Coronary artery (tissue), 2 donors: ENCODE results near the gene GTF2A1.

Experiments used
- DNase-seq: peaks from one replicate; pipeline ENCODE4 v3.0.0-alpha.2; 2017; ENCODE audit warnings: low spot score
- H3K27ac ChIP-seq, 2 donors: fragments of 200-600 bp; sonication (generic); one replicate each; pipeline ENCODE4 v1.5.1; 2016 to 2019
- H3K4me3 ChIP-seq: fragments of 200-600 bp; sonication (generic); 2 replicates; pipeline ENCODE4 v1.5.1; 2016; ENCODE audit warnings: mild to moderate bottlenecking, moderate library complexity
- TF ChIP-seq, protein P1 (sequence below): fragments of 200-600 bp; sonication (generic); IDR thresholded peaks from one replicate; pipeline ENCODE4 v1.5.1; 2019; ENCODE audit warnings: antibody characterized with exemption

Gene GTF2A1

DNA sequence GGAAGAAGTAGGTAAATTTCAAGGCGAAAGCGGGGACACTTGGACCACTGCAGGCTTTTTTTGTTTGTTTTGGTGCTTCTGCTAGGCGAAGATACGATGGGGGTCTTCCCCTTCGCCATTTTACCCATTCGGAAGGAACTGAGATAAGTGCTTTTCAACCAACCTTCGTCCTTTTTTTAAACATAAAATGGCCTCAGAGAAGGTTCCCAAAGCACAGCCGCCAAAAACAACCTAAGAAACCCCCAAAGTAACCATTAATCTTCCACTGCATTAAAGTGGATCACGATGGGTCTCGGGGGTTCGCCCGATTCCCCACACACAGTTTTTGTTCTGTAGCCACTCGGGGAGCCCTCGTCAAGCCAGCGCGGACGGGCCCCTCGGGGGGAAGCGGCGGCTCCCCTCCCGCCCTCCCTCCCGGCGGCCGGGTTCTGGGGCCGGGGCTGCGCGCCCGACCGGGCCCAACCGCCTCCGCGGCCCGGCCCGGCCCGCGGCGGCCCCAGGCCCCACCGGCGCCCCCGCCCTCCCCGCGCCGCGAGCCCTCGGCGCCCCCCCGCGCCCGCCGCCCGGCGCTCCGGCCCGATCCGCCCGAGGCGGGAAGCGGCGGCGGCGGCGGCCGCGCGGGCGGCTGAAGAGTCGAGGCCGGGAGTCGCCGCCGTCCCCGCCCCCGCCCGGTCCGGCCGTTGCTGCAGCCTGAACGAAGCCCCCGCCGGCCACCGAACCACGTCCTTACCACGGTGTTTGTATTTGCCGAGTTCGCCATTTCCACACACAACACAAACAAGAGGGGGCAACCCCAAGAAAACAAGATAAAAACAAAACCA is 790 bp downstream of the GTF2A1 start:
- no peak for DNase-seq
- TF ChIP-seq, protein P1, sequence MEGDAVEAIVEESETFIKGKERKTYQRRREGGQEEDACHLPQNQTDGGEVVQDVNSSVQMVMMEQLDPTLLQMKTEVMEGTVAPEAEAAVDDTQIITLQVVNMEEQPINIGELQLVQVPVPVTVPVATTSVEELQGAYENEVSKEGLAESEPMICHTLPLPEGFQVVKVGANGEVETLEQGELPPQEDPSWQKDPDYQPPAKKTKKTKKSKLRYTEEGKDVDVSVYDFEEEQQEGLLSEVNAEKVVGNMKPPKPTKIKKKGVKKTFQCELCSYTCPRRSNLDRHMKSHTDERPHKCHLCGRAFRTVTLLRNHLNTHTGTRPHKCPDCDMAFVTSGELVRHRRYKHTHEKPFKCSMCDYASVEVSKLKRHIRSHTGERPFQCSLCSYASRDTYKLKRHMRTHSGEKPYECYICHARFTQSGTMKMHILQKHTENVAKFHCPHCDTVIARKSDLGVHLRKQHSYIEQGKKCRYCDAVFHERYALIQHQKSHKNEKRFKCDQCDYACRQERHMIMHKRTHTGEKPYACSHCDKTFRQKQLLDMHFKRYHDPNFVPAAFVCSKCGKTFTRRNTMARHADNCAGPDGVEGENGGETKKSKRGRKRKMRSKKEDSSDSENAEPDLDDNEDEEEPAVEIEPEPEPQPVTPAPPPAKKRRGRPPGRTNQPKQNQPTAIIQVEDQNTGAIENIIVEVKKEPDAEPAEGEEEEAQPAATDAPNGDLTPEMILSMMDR: no peak
- Histone ChIP-seq H3K27ac (peak overlapping the region; percentile 95 to 98), H3K4me3 (peak overlapping the region; percentile 86)

GRCh38 chr14:81219210-81219758 is 1.5 kb downstream of the GTF2A1 start:
- Histone ChIP-seq H3K27ac (peak overlapping the region; percentile 95 to 98), H3K4me3 (peak overlapping the region; percentile 86)
- DNase-seq: peak; percentile 94
- TF ChIP-seq, protein P1: no peak

DNA sequence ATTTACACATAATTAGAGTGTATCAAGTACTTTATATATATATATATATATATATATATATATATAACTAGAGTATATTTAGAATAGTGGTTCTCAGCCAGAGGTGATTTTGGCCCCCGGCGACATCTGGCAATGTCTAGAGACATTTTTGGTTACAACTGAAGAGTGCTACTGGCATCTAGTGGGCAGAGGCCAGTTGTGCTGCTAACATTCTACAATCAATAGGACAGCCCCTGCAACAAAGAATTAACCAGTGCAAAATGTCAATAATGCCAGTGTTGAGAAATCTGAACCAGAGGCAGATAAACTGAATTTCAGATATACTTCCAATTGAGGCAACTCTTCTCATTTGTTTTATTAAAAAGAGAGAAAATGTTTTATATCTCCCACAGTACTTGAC is 8.9 kb downstream of the GTF2A1 start:
- no peak for DNase-seq
- H3K4me3 ChIP-seq: no peak overlapping the region
- H3K27ac ChIP-seq: no peak overlapping the region
- TF ChIP-seq, protein P1: peak; percentile 21

DNA sequence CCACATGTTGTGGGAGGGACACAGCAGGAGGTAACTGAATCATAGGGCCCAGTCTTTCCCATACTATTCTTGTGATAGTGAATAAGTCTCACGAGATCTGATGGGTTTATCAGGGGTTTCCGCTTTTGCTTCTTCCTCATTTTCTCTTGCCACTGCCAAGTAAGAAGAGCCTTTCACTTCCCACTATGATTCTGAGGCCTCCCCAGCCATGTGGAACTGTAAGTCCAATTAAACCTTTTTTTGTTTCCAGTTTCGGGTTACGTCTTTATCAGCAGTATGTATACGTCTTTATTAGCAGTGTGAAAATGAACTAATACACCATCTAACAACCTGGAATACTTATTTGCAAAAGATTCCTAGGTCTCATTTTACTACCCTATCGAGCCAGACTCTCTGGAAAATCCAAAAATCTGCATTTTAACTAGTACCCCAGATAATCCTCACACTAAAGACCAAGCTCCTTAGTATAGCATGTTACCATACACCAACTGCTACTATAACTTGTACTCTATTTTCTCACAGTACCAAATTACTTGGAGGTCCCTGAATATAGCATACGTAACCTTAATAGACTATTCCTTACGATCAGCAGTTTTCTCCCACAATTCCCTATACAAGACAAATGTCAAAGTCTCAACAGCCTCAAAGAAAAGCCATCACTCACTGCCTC is 11.5 kb downstream of the GTF2A1 start:
- TF ChIP-seq, protein P1: no peak
- DNase-seq: no peak
- H3K27ac ChIP-seq: no peak overlapping the region
- no peak overlapping the region for H3K4me3 ChIP-seq

- DNase-seq: no peak
- TF ChIP-seq, protein P1: no peak
- no peak overlapping the region for H3K4me3 ChIP-seq
- H3K27ac ChIP-seq: no peak overlapping the region
These were observed 12.3 kb downstream of the GTF2A1 start for GRCh38 chr14:81208489-81208888.

GRCh38 chr14:81206115-81206514 is 14.6 kb downstream of the GTF2A1 start:
- DNase-seq: no peak
- TF ChIP-seq, protein P1: no peak
- Histone ChIP-seq H3K4me3 (no peak overlapping the region), H3K27ac (no peak overlapping the region)
